Measurements from ENCODE around the gene CFDP1.
A peak's percentile ranks its signal among the peaks of the same experiment; 100 is the strongest.

Gene CFDP1

GRCh38 chr16:75364286-75364791 lies 69.0 kb downstream of the CFDP1 start:
- no peak for DNase-seq

- DNase-seq: no peak
These were observed 70.5 kb downstream of the CFDP1 start for GRCh38 chr16:75362846-75363245.

- no peak for DNase-seq
These were observed 71.4 kb downstream of the CFDP1 start for GRCh38 chr16:75361936-75362335.

- no peak for DNase-seq
These were observed 79.1 kb downstream of the CFDP1 start for GRCh38 chr16:75354170-75354569.

- DNase-seq: no peak
These were observed 82.1 kb downstream of the CFDP1 start for GRCh38 chr16:75351183-75351582.

GRCh38 chr16:75345711-75346110 lies 87.6 kb downstream of the CFDP1 start:
- no peak for DNase-seq

- no peak for DNase-seq
These were observed 89.4 kb downstream of the CFDP1 start for GRCh38 chr16:75343941-75344340.

- no peak for DNase-seq
These were observed 90.0 kb downstream of the CFDP1 start for GRCh38 chr16:75343286-75343685.

GRCh38 chr16:75342308-75342811 lies 90.9 kb downstream of the CFDP1 start:
- DNase-seq: no peak

GRCh38 chr16:75341564-75342307 lies 91.6 kb downstream of the CFDP1 start:
- no peak for DNase-seq

- no peak for DNase-seq
These were observed 92.4 kb downstream of the CFDP1 start for GRCh38 chr16:75340741-75341491.

- no peak for DNase-seq
These were observed 95.9 kb downstream of the CFDP1 start for GRCh38 chr16:75337430-75337829.

GRCh38 chr16:75336521-75336920 lies 96.8 kb downstream of the CFDP1 start:
- DNase-seq: no peak

- peak in 1 of 2 donors; percentile 74 for DNase-seq
These were observed 99.6 kb downstream of the CFDP1 start for GRCh38 chr16:75333721-75334163.

- DNase-seq: no peak
These were observed 103.4 kb downstream of the CFDP1 start for GRCh38 chr16:75329943-75330342.

GRCh38 chr16:75326333-75326732 lies 107.0 kb downstream of the CFDP1 start:
- DNase-seq: no peak

GRCh38 chr16:75323933-75324332 lies 109.4 kb downstream of the CFDP1 start:
- no peak for DNase-seq

- DNase-seq: no peak
These were observed 110.1 kb downstream of the CFDP1 start for GRCh38 chr16:75323198-75323597.

- no peak for DNase-seq
These were observed 110.6 kb downstream of the CFDP1 start for GRCh38 chr16:75322740-75323139.

GRCh38 chr16:75320435-75320834 lies 112.9 kb downstream of the CFDP1 start:
- DNase-seq: no peak

- peak in 1 of 2 donors; percentile 7 for DNase-seq
These were observed 113.5 kb downstream of the CFDP1 start for GRCh38 chr16:75319513-75320411.

GRCh38 chr16:75318737-75319136 lies 114.6 kb downstream of the CFDP1 start:
- no peak for DNase-seq

- no peak for DNase-seq
These were observed 115.8 kb downstream of the CFDP1 start for GRCh38 chr16:75317532-75317931.
